HCT116 (cell line): Measurements from ENCODE around the gene GGT7. TPM values are rescaled to one million over a fixed set of nuclear protein-coding genes. Genes with fewer than 3 reads are reported as not detected.

Experiments used
- ATAC-seq: fragments of 200-7000 bp; cut with Tn5 transposase; 2 replicates; pipeline ENCODE4 v1.9.1; 2020; ENCODE audit warnings: mild to moderate bottlenecking, moderate library complexity
- BruUV-seq: library from RNA; stranded (reverse); fragments of 400-500 nt; replicated peaks from 2 replicates; lab custom pipeline; 2021; lab: Mats Ljungman, UMichigan
- CTCF ChIA-PET: fragments of 300-600 bp; sonication (Branson Sonifier 250); formaldehyde crosslinking; loops from one replicate; lab custom pipeline; 2021; ENCODE audit warnings: antibody characterized with exemption; lab: Charles Lee
- POLR2A ChIA-PET: fragments of 300-600, 350-600 bp; sonication (Branson Sonifier 250); formaldehyde crosslinking; loops from one replicate; lab custom pipeline; 2021; ENCODE audit warnings: antibody characterized with exemption; lab: Charles Lee
- RAD21 ChIA-PET, 2 experiments: fragments of 300-600 bp; sonication (Branson Sonifier 250); formaldehyde crosslinking; loops; one replicate each; lab custom pipeline; 2023; ENCODE audit warnings: low total read pairs in 2 of 2; ENCODE audit not compliant: uncharacterized antibody in 2 of 2, unreplicated experiment in 2 of 2, low non-redundant PET in 1 of 2; lab: Charles Lee
- DNase-seq: peaks from one replicate; pipeline ENCODE4 v3.0.0-alpha.2; 2010; ENCODE audit warnings: low read depth, low spot score
- H2AFZ ChIP-seq: fragments of 200-600 bp; shearing (Covaris generic), sonication (generic); 2 replicates; pipeline ENCODE4 v1.6.1; 2017; ENCODE audit warnings: low read depth, mixed run types, mixed read lengths, antibody characterized with exemption, low read length; ENCODE audit not compliant: poor library complexity, severe bottlenecking
- H3K27ac ChIP-seq: 2 replicates; pipeline ENCODE4 v1.5.1; 2012; ENCODE audit warnings: low read depth, low read length
- H3K27me3 ChIP-seq: fragments of 200-600 bp; sonication (generic); 2 replicates; pipeline ENCODE4 v1.6.1; 2016; ENCODE audit warnings: mixed run types, low read length, mixed read lengths; ENCODE audit not compliant: insufficient read depth
- H3K36me3 ChIP-seq, 2 experiments: fragments of 200-500 bp in 1 of 2; fragments of 200-600 bp in 1 of 2; sonication (Bioruptor generic) in 1 of 2; sonication (generic) in 1 of 2; 2 replicates each; pipeline versions ENCODE4 v1.5.1 to v1.6.1; 2014 to 2016; ENCODE audit warnings: low read length in 2 of 2, inconsistent platforms in 1 of 2, mixed read lengths in 1 of 2, mixed run types in 1 of 2; ENCODE audit not compliant: insufficient read depth in 2 of 2, control insufficient read depth in 1 of 2
- H3K4me1 ChIP-seq, 2 experiments: fragments of 200-600 bp in 1 of 2; sonication (generic) in 1 of 2; 2 replicates each; pipeline versions ENCODE4 v1.5.1 to v1.6.1; 2012 to 2017; ENCODE audit warnings: low read length in 2 of 2, inconsistent platforms in 1 of 2, mild to moderate bottlenecking in 1 of 2, mixed read lengths in 1 of 2, mixed run types in 1 of 2, moderate library complexity in 1 of 2; ENCODE audit not compliant: insufficient read depth in 2 of 2, control insufficient read depth in 1 of 2
- H3K4me2 ChIP-seq: fragments of 200-600 bp; sonication (generic); 2 replicates; pipeline ENCODE4 v1.6.1; 2017; ENCODE audit warnings: mixed run types, low read length, mixed read lengths
- H3K4me3 ChIP-seq, 2 experiments: fragments of 200-600 bp in 1 of 2; sonication (generic) in 1 of 2; replicated peaks in 1 of 2; 2 replicates each; pipeline ENCODE4 v1.5.1; 2011 to 2016; ENCODE audit warnings: low read length in 2 of 2, control low read depth in 1 of 2, low read depth in 1 of 2, mild to moderate bottlenecking in 1 of 2, mixed read lengths in 1 of 2, mixed run types in 1 of 2
- H3K79me2 ChIP-seq: fragments of 200-600 bp; sonication (generic); 2 replicates; pipeline ENCODE4 v1.6.1; 2017; ENCODE audit warnings: mild to moderate bottlenecking, mixed run types, low read length, moderate library complexity, mixed read lengths; ENCODE audit not compliant: insufficient read depth
- H3K9ac ChIP-seq: fragments of 200-600 bp; sonication (generic); 2 replicates; pipeline ENCODE4 v1.6.1; 2016; ENCODE audit warnings: low read length, mixed read lengths
- H3K9me2 ChIP-seq: fragments of 200-600 bp; sonication (generic), shearing (Covaris generic); 2 replicates; pipeline ENCODE4 v1.6.1; 2017; ENCODE audit warnings: mixed run types, mild to moderate bottlenecking, moderate library complexity; ENCODE audit not compliant: insufficient read depth
- H3K9me3 ChIP-seq, 2 experiments: fragments of 200-500 bp in 1 of 2; fragments of 200-600 bp in 1 of 2; sonication (Bioruptor generic) in 1 of 2; sonication (generic) in 1 of 2; 2 replicates each; pipeline ENCODE4 v1.6.1; 2014 to 2017; ENCODE audit warnings: low read length in 2 of 2, mixed read lengths in 2 of 2, inconsistent platforms in 1 of 2, low read depth in 1 of 2, mild to moderate bottlenecking in 1 of 2, mixed run types in 1 of 2, moderate library complexity in 1 of 2; ENCODE audit not compliant: control insufficient read depth in 1 of 2, insufficient read depth in 1 of 2
- H4K20me1 ChIP-seq: fragments of 200-600 bp; sonication (generic), shearing (Covaris generic); 2 replicates; pipeline ENCODE4 v1.6.1; 2017; ENCODE audit warnings: mixed run types, mild to moderate bottlenecking, moderate library complexity; ENCODE audit not compliant: insufficient read depth
- CBX3 ChIP-seq: IDR thresholded peaks from 2 replicates; pipeline ENCODE4 v1.6.1; 2012; ENCODE audit warnings: low read depth
- CEBPB ChIP-seq: IDR thresholded peaks from 2 replicates; pipeline ENCODE4 v1.6.1; 2012; ENCODE audit warnings: low read depth
- EGR1 ChIP-seq: IDR thresholded peaks from 2 replicates; pipeline ENCODE4 v1.6.1; 2012; ENCODE audit warnings: low read depth
- ELF1 ChIP-seq: IDR thresholded peaks from 2 replicates; pipeline ENCODE4 v1.6.1; 2012; ENCODE audit warnings: low read depth, borderline replicate concordance
- EZH2 ChIP-seq: fragments of 200-600 bp; sonication (generic); IDR thresholded peaks from 2 replicates; pipeline ENCODE4 v1.6.1; 2017; ENCODE audit warnings: antibody characterized with exemption, mixed run types
- EZH2phosphoT487 ChIP-seq: fragments of 200-600 bp; IDR thresholded peaks from 2 replicates; pipeline ENCODE4 v1.6.1; 2018; ENCODE audit warnings: antibody characterized with exemption, borderline replicate concordance
- FOSL1 ChIP-seq: IDR thresholded peaks from 2 replicates; pipeline ENCODE4 v1.6.1; 2012; ENCODE audit warnings: low read depth
- JUND ChIP-seq: IDR thresholded peaks from 2 replicates; pipeline ENCODE4 v1.6.1; 2012
- MAX ChIP-seq: IDR thresholded peaks from 2 replicates; pipeline ENCODE4 v1.6.1; 2012
- POLR2AphosphoS5 ChIP-seq: IDR thresholded peaks from 2 replicates; pipeline ENCODE4 v1.6.1; 2011; ENCODE audit warnings: mild to moderate bottlenecking, low read depth, low read length, moderate library complexity
- REST ChIP-seq: IDR thresholded peaks from 2 replicates; pipeline ENCODE4 v1.6.1; 2012; ENCODE audit warnings: low read depth
- SIN3A ChIP-seq: IDR thresholded peaks from 2 replicates; pipeline ENCODE4 v1.6.1; 2012; ENCODE audit warnings: low read depth
- SP1 ChIP-seq: IDR thresholded peaks from 2 replicates; pipeline ENCODE4 v1.6.1; 2012; ENCODE audit warnings: low read depth
- SRF ChIP-seq: IDR thresholded peaks from 2 replicates; pipeline ENCODE4 v1.6.1; 2012; ENCODE audit warnings: low read depth
- TCF7L2 ChIP-seq: IDR thresholded peaks from 2 replicates; pipeline ENCODE4 v1.7.0; 2011; ENCODE audit warnings: borderline replicate concordance, inconsistent platforms; ENCODE audit not compliant: insufficient read depth, insufficient read length; ENCODE audit errors: extremely low read depth
- YY1 ChIP-seq: IDR thresholded peaks from 2 replicates; pipeline ENCODE4 v1.6.1; 2011; ENCODE audit warnings: low read length, low read depth, moderate library complexity, mild to moderate bottlenecking; ENCODE audit not compliant: insufficient replicate concordance; ENCODE audit errors: extremely low read depth
- ZFX ChIP-seq: fragments of 450-650 bp; IDR thresholded peaks from 2 replicates; pipeline ENCODE4 v1.6.1; 2017
- ZNF274 ChIP-seq: fragments of 200-500 bp; sonication (Bioruptor generic); IDR thresholded peaks from 2 replicates; pipeline ENCODE4 v1.6.1; 2014; ENCODE audit warnings: mild to moderate bottlenecking, low read depth, low read length, inconsistent platforms
- intact Hi-C: fragments of 100-400 bp; cut with micrococcal nuclease; formaldehyde crosslinking; loops from 2 replicates; pipeline ENCODE4 v1.10.0; 2022
- total RNA-seq: library from RNA; stranded (reverse); gene quantifications from one replicate; pipeline ENCODE4 v1.2.1, GENCODE V29; 2021; ENCODE audit not compliant: unreplicated experiment

The GGT7 gene
- total RNA-seq, 1 experiment from 2014 or later = 9.4 TPM

GRCh38 chr20:34824806-34825529 is 47.7 kb downstream of the GGT7 start:
- DNase-seq = peak; percentile 2
- ATAC-seq = peak; percentile 78
- Histone ChIP-seq H3K4me1 (peaks cover 15% of the 10 kb centered on the region in 2 experiments), H3K9ac (peak overlapping the region; percentile 93), H3K27me3 (no peaks in the 10 kb centered on the region), H4K20me1 (peaks cover 4% of the 10 kb centered on the region; the same call in 1 of the 2 replicates), H3K9me2 (no peaks in the 10 kb centered on the region), H2AFZ (no peak overlapping the region), H3K9me3 (no peaks in the 10 kb centered on the region), H3K36me3 (no peaks in the 10 kb centered on the region), H3K4me3 (peak overlapping the region; percentile 79 to 98), H3K4me2 (peak overlapping the region; percentile 82), H3K27ac (peak overlapping the region; percentile 84), H3K79me2 (peaks cover 51% of the 10 kb centered on the region)
- TF ChIP-seq ELF1 = no peak
- no peak for TF ChIP-seq REST
- no peak for TF ChIP-seq EGR1
- TF ChIP-seq FOSL1 = no peak
- TF ChIP-seq YY1 = peak; percentile 89
- TF ChIP-seq EZH2 = no peak
- no peak for TF ChIP-seq SIN3A
- no peak for TF ChIP-seq EZH2phosphoT487
- TF ChIP-seq POLR2AphosphoS5 = no peak
- TF ChIP-seq ZFX = peak; percentile 97
- TF ChIP-seq TCF7L2 = no peak
- no peak for TF ChIP-seq SRF
- TF ChIP-seq CBX3 = no peak
- TF ChIP-seq JUND = no peak
- no peak for TF ChIP-seq ZNF274
- no peak for TF ChIP-seq SP1
- TF ChIP-seq CEBPB = no peak
- no peak for TF ChIP-seq MAX
- ChIA-PET POLR2A (interaction anchor here (0.5 to 1.0 kb wide), 4 partner anchors 65 to 259 kb away, joined by 3 to 4 read pairs (median 3); partner anchors contain the start of genes GSS and MYH7B), RAD21 (no interaction called here), CTCF (interaction anchor here (1.1 kb wide), 2 partner anchors 8 to 10 kb away, joined by 3 to 4 read pairs; no protein-coding TSS in a partner anchor)
- TSS peak; percentile 72 for BruUV-seq
- intact Hi-C loops = no loop called here
